Measurements from ENCODE around the gene FBRSL1.

Gene FBRSL1

GRCh38 chr12:132542661-132543060 lies 52.7 kb downstream of the FBRSL1 start:
- no peak for DNase-seq (ENCODE audit: low spot score)

- no peak for DNase-seq (ENCODE audit: low spot score)
These were observed 53.5 kb downstream of the FBRSL1 start for GRCh38 chr12:132543298-132544079.

- no peak for DNase-seq (ENCODE audit: low spot score)
These were observed 54.1 kb downstream of the FBRSL1 start for GRCh38 chr12:132544080-132544397.

- no peak for DNase-seq (ENCODE audit: low spot score)
These were observed 54.5 kb downstream of the FBRSL1 start for GRCh38 chr12:132544498-132544897.

- DNase-seq (ENCODE audit: low spot score): no peak
These were observed 55.4 kb downstream of the FBRSL1 start for GRCh38 chr12:132545164-132545953.

- DNase-seq (ENCODE audit: low spot score): no peak
These were observed 56.0 kb downstream of the FBRSL1 start for GRCh38 chr12:132545955-132546354.

- no peak for DNase-seq (ENCODE audit: low spot score)
These were observed 56.7 kb downstream of the FBRSL1 start for GRCh38 chr12:132546647-132547046.

GRCh38 chr12:132547205-132547740 lies 57.3 kb downstream of the FBRSL1 start:
- DNase-seq (ENCODE audit: low spot score): no peak

- DNase-seq (ENCODE audit: low spot score): no peak
These were observed 58.6 kb downstream of the FBRSL1 start for GRCh38 chr12:132548430-132549058.

- no peak for DNase-seq (ENCODE audit: low spot score)
These were observed 59.1 kb downstream of the FBRSL1 start for GRCh38 chr12:132549059-132549458.

GRCh38 chr12:132550014-132550802 lies 60.3 kb downstream of the FBRSL1 start:
- DNase-seq (ENCODE audit: low spot score): no peak

- no peak for DNase-seq (ENCODE audit: low spot score)
These were observed 61.1 kb downstream of the FBRSL1 start for GRCh38 chr12:132550830-132551640.

- DNase-seq (ENCODE audit: low spot score): no peak
These were observed 61.7 kb downstream of the FBRSL1 start for GRCh38 chr12:132551641-132552031.

- no peak for DNase-seq (ENCODE audit: low spot score)
These were observed 65.1 kb downstream of the FBRSL1 start for GRCh38 chr12:132554845-132555630.

GRCh38 chr12:132555686-132556085 lies 65.7 kb downstream of the FBRSL1 start:
- no peak for DNase-seq (ENCODE audit: low spot score)

GRCh38 chr12:132556216-132556615 lies 66.3 kb downstream of the FBRSL1 start:
- no peak for DNase-seq (ENCODE audit: low spot score)

- no peak for DNase-seq (ENCODE audit: low spot score)
These were observed 66.8 kb downstream of the FBRSL1 start for GRCh38 chr12:132556801-132557200.

- DNase-seq (ENCODE audit: low spot score): no peak
These were observed 67.5 kb downstream of the FBRSL1 start for GRCh38 chr12:132557291-132558015.

- no peak for DNase-seq (ENCODE audit: low spot score)
These were observed 68.3 kb downstream of the FBRSL1 start for GRCh38 chr12:132558042-132558856.

Data from CD4-positive, alpha-beta T cell treated with Interleukin-2 at 100 ng/mL for 4 hours (primary cell).